Activated CD8-positive, alpha-beta T cell treated with anti-CD3 and anti-CD28 coated beads for 36 hours (primary cell): Measurements from ENCODE around the gene ATRNL1. TPM values are rescaled to one million over a fixed set of nuclear protein-coding genes. Genes with fewer than 3 reads are reported as not detected.
A peak's percentile ranks its signal among the peaks of the same experiment; 100 is the strongest.

ENCODE experiments used
- ATAC-seq: fragments of 200-7000 bp; cut with Tn5 transposase; one replicate; pipeline ENCODE4 v1.10.0; 2021; ENCODE audit warnings: mild to moderate bottlenecking, moderate library complexity
- CTCF ChIA-PET: fragments of 350-600 bp; sonication (Branson Sonifier 250); formaldehyde crosslinking; loops from one replicate; lab custom pipeline; 2021; ENCODE audit warnings: antibody characterized with exemption; lab: Charles Lee
- POLR2A ChIA-PET: fragments of 350-600 bp; sonication (Branson Sonifier 250); formaldehyde crosslinking; loops from one replicate; lab custom pipeline; 2021; ENCODE audit warnings: antibody characterized with exemption; lab: Charles Lee
- DNase-seq: peaks from one replicate; pipeline ENCODE4 v3.0.0-alpha.2; 2020
- H3K27ac Mint-ChIP-seq: one replicate; pipeline ENCODE4 v1.8.0; 2021; ENCODE audit warnings: mild to moderate bottlenecking, mixed read lengths
- H3K27me3 Mint-ChIP-seq: one replicate; pipeline ENCODE4 v1.8.0; 2021; ENCODE audit warnings: mixed read lengths
- H3K36me3 Mint-ChIP-seq: one replicate; pipeline ENCODE4 v1.8.0; 2021; ENCODE audit warnings: low read depth, mixed read lengths
- H3K4me1 Mint-ChIP-seq: one replicate; pipeline ENCODE4 v1.8.0; 2021; ENCODE audit warnings: low read depth, mixed read lengths
- H3K4me3 Mint-ChIP-seq: one replicate; pipeline ENCODE4 v1.8.0; 2021; ENCODE audit warnings: mild to moderate bottlenecking, moderate library complexity, mixed read lengths
- H3K9me3 Mint-ChIP-seq: one replicate; pipeline ENCODE4 v1.8.0; 2021; ENCODE audit warnings: mixed read lengths
- CTCF ChIP-seq: fragments of 200-600 bp; IDR thresholded peaks from one replicate; pipeline ENCODE4 v1.8.0; 2022; ENCODE audit warnings: antibody characterized with exemption, mild to moderate bottlenecking
- intact Hi-C: fragments of 100-400 bp; cut with micrococcal nuclease; formaldehyde crosslinking; loops from one replicate; pipeline ENCODE4 v1.10.0; 2022
- total RNA-seq, 2 experiments: library from RNA; stranded (reverse); gene quantifications; one replicate each; pipeline ENCODE4 v1.2.3, GENCODE V29; 2021

ATRNL1 gene
- total RNA-seq, 2 experiments from 2014 or later: not detected

GRCh38 chr10:115957012-115957399, 863.8 kb downstream of the ATRNL1 start:
- Mint-ChIP-seq H3K9me3 (no peaks in the 10 kb centered on the region), H3K4me3 (no peak overlapping the region), H3K27ac (no peak overlapping the region), H3K4me1 (no peaks in the 10 kb centered on the region), H3K36me3 (no peaks in the 10 kb centered on the region), H3K27me3 (no peaks in the 10 kb centered on the region)
- ChIA-PET POLR2A (no interaction called here), CTCF (no interaction called here)
- TF ChIP-seq CTCF: no peak
- intact Hi-C loops: no loop called here
- DNase-seq: no peak
- ATAC-seq: no peak

GRCh38 chr10:115957786-115958442, 864.7 kb downstream of the ATRNL1 start:
- intact Hi-C loops: no loop called here
- no peak overlapping the region for H3K27ac Mint-ChIP-seq
- ATAC-seq: no peak
- DNase-seq: no peak
- H3K36me3 Mint-ChIP-seq: no peaks in the 10 kb centered on the region
- H3K4me3 Mint-ChIP-seq: no peak overlapping the region
- ChIA-PET CTCF (interaction anchor here (0.9 kb wide), 1 partner anchor 80 kb away, joined by 3 read pairs; no protein-coding TSS in a partner anchor), POLR2A (no interaction called here)
- no peaks in the 10 kb centered on the region for H3K27me3 Mint-ChIP-seq
- TF ChIP-seq CTCF: no peak
- H3K4me1 Mint-ChIP-seq: no peaks in the 10 kb centered on the region
- H3K9me3 Mint-ChIP-seq: no peaks in the 10 kb centered on the region

GRCh38 chr10:115963848-115964247, 870.7 kb downstream of the ATRNL1 start:
- DNase-seq: peak; percentile 4
- ChIA-PET POLR2A (no interaction called here), CTCF (no interaction called here)
- TF ChIP-seq CTCF: no peak
- Mint-ChIP-seq H3K4me3 (no peak overlapping the region), H3K36me3 (no peaks in the 10 kb centered on the region), H3K27me3 (no peaks in the 10 kb centered on the region), H3K4me1 (no peaks in the 10 kb centered on the region), H3K9me3 (peaks cover 4% of the 10 kb centered on the region), H3K27ac (no peak overlapping the region)
- intact Hi-C loops: no loop called here
- ATAC-seq: no peak

- H3K9me3 Mint-ChIP-seq: peaks cover 4% of the 10 kb centered on the region
- no peak overlapping the region for H3K27ac Mint-ChIP-seq
- ChIA-PET CTCF (no interaction called here), POLR2A (no interaction called here)
- intact Hi-C loops: no loop called here
- H3K27me3 Mint-ChIP-seq: no peaks in the 10 kb centered on the region
- ATAC-seq: no peak
- H3K4me1 Mint-ChIP-seq: no peaks in the 10 kb centered on the region
- no peak for DNase-seq
- H3K36me3 Mint-ChIP-seq: no peaks in the 10 kb centered on the region
- TF ChIP-seq CTCF: no peak
- no peak overlapping the region for H3K4me3 Mint-ChIP-seq
These were observed 871.7 kb downstream of the ATRNL1 start for GRCh38 chr10:115964827-115965226.

- intact Hi-C loops: no loop called here
- no peak for ATAC-seq
- H3K9me3 Mint-ChIP-seq: peaks cover 4% of the 10 kb centered on the region
- H3K27ac Mint-ChIP-seq: no peak overlapping the region
- ChIA-PET CTCF (no interaction called here), POLR2A (no interaction called here)
- no peaks in the 10 kb centered on the region for H3K4me1 Mint-ChIP-seq
- no peaks in the 10 kb centered on the region for H3K27me3 Mint-ChIP-seq
- no peak for TF ChIP-seq CTCF
- no peak overlapping the region for H3K4me3 Mint-ChIP-seq
- no peak for DNase-seq
- no peaks in the 10 kb centered on the region for H3K36me3 Mint-ChIP-seq
These were observed 872.2 kb downstream of the ATRNL1 start for GRCh38 chr10:115965376-115965775.
